Vagina (tissue), 2 donors: Measurements from ENCODE around the gene FBXL17.

Experiments used
- CTCF ChIP-seq, 3 experiments: fragments of 450-650 bp in 2 of 3; fragments of 200-600 bp in 1 of 3; sonication (generic) in 1 of 3; IDR thresholded peaks; one replicate each; pipeline ENCODE4 v1.5.1; 2017 to 2019; ENCODE audit warnings: antibody characterized with exemption in 3 of 3, mild to moderate bottlenecking in 2 of 3, moderate library complexity in 2 of 3
- POLR2A ChIP-seq, 2 donors: fragments of 450-650 bp; IDR thresholded peaks; one replicate each; pipeline ENCODE4 v1.6.1; 2017; ENCODE audit warnings: antibody characterized with exemption in 2 of 2, mild to moderate bottlenecking in 2 of 2, moderate library complexity in 2 of 2

DNA sequence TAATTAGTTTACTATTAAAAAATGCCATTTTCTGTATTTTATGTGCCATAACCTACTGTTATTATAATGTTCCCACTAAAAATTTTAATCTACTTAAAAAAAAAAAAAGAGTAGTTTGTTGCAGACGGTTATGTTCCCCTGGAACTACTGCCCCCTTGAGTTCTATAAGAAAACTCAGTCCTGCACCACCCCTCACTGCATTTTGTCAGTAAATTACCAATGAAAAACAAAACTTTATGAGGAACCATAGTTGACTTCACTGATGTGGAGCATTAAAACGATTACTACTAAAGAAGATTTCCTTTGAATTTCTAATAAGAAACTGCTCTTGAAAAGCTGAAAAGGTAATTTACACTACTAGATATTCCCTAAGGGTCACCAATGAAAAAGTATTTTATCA, 288.7 kb downstream of the FBXL17 start:
- no peak for TF ChIP-seq POLR2A (IDR thresholded peaks at IDR 0.05)
- TF ChIP-seq CTCF (IDR thresholded peaks at IDR 0.05): no peak
